DND-41 (cell line): ENCODE data around the gene GPNMB.

ENCODE experiments used
- ATAC-seq: fragments of 200-7000 bp; cut with Tn5 transposase; 3 replicates; pipeline ENCODE4 v1.9.1; 2021; ENCODE audit warnings: low read depth; ENCODE audit not compliant: insufficient read depth
- DNase-seq: peaks from one replicate; pipeline ENCODE4 v3.0.0-alpha.2; 2020
- H2AFZ ChIP-seq: 2 replicates; pipeline ENCODE4 v1.6.0; 2012; ENCODE audit warnings: low read depth, low read length
- H3K27ac ChIP-seq: 2 replicates; pipeline ENCODE4 v1.5.1; 2012; ENCODE audit warnings: low read length, inconsistent platforms
- H3K27me3 ChIP-seq: fragments of 200-600 bp; sonication (generic); 2 replicates; pipeline ENCODE4 v1.6.0; 2012; ENCODE audit warnings: low read length, mild to moderate bottlenecking, inconsistent platforms; ENCODE audit not compliant: insufficient read depth, poor library complexity
- H3K36me3 ChIP-seq: 2 replicates; pipeline ENCODE4 v1.5.1; 2012; ENCODE audit warnings: low read length, inconsistent platforms; ENCODE audit not compliant: insufficient read depth
- H3K4me1 ChIP-seq: 2 replicates; pipeline ENCODE4 v1.5.1; 2012; ENCODE audit warnings: mild to moderate bottlenecking, low read length; ENCODE audit not compliant: insufficient read depth
- H3K4me2 ChIP-seq: 2 replicates; pipeline ENCODE4 v1.6.0; 2012; ENCODE audit warnings: mild to moderate bottlenecking, moderate library complexity, low read length, inconsistent platforms; ENCODE audit not compliant: insufficient read depth
- H3K4me3 ChIP-seq, 2 experiments: fragments of 200-600 bp in 1 of 2; shearing (Covaris generic) in 1 of 2; 2 replicates each; pipeline ENCODE4 v1.5.1; 2012 to 2016; ENCODE audit warnings: inconsistent platforms in 2 of 2, low read length in 2 of 2, mild to moderate bottlenecking in 2 of 2, low read depth in 1 of 2, moderate library complexity in 1 of 2
- H3K79me2 ChIP-seq: 2 replicates; pipeline ENCODE4 v1.6.0; 2012; ENCODE audit warnings: low read length, inconsistent platforms; ENCODE audit not compliant: insufficient read depth
- H3K9ac ChIP-seq: 2 replicates; pipeline ENCODE4 v1.6.0; 2012; ENCODE audit warnings: low read depth, mild to moderate bottlenecking, inconsistent platforms, low read length, moderate library complexity
- H3K9me3 ChIP-seq: 2 replicates; pipeline ENCODE4 v1.5.1; 2012; ENCODE audit warnings: low read length, moderate library complexity, mild to moderate bottlenecking, inconsistent platforms; ENCODE audit not compliant: insufficient read depth, severe bottlenecking
- H4K20me1 ChIP-seq: 2 replicates; pipeline ENCODE4 v1.6.0; 2012; ENCODE audit warnings: low read length; ENCODE audit not compliant: insufficient read depth
- EZH2 ChIP-seq: IDR thresholded peaks from 3 replicates; pipeline ENCODE4 v1.6.1; 2012; ENCODE audit warnings: borderline replicate concordance, low read depth, mild to moderate bottlenecking, moderate library complexity, low read length, inconsistent platforms; ENCODE audit not compliant: severe bottlenecking
- TF ChIP-seq, protein P1 (sequence below): IDR thresholded peaks from 2 replicates; pipeline ENCODE4 v1.5.1; 2012; ENCODE audit warnings: borderline replicate concordance, low read length, moderate library complexity, mild to moderate bottlenecking; ENCODE audit not compliant: poor library complexity, severe bottlenecking; ENCODE audit errors: extremely low read depth

GPNMB gene

DNA sequence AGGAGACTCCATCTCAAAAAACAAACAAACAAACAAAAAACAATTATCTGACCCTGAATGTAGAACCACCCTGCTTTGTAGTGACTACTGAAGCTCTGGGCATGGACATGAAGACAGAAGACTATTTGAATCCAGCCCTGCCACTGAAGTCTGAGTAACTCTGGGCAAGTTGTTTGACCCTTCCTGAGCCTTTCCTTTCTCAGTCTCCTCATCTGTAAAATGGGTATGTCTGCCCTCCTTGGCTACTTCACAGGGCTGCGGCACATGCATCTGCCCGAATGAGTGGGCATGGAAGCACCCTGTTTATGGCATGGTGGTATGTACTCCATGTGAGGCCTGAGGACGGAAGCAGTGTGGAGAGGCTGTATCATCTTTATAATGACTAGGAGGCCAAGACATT, 30.4 kb downstream of the GPNMB start:
- Histone ChIP-seq H3K27ac (no peak overlapping the region), H3K36me3 (no peaks in the 10 kb centered on the region), H3K9ac (no peak overlapping the region), H2AFZ (no peak overlapping the region), H3K4me3 (no peak overlapping the region), H3K27me3 (no peaks in the 10 kb centered on the region), H3K9me3 (no peaks in the 10 kb centered on the region), H3K79me2 (no peaks in the 10 kb centered on the region), H4K20me1 (no peaks in the 10 kb centered on the region), H3K4me1 (peaks cover 12% of the 10 kb centered on the region), H3K4me2 (no peak overlapping the region)
- ATAC-seq (peak; percentile 3; the same call in 1 of the 3 replicates), DNase-seq (no peak)
- TF ChIP-seq EZH2 = no peak
- TF ChIP-seq, protein P1, sequence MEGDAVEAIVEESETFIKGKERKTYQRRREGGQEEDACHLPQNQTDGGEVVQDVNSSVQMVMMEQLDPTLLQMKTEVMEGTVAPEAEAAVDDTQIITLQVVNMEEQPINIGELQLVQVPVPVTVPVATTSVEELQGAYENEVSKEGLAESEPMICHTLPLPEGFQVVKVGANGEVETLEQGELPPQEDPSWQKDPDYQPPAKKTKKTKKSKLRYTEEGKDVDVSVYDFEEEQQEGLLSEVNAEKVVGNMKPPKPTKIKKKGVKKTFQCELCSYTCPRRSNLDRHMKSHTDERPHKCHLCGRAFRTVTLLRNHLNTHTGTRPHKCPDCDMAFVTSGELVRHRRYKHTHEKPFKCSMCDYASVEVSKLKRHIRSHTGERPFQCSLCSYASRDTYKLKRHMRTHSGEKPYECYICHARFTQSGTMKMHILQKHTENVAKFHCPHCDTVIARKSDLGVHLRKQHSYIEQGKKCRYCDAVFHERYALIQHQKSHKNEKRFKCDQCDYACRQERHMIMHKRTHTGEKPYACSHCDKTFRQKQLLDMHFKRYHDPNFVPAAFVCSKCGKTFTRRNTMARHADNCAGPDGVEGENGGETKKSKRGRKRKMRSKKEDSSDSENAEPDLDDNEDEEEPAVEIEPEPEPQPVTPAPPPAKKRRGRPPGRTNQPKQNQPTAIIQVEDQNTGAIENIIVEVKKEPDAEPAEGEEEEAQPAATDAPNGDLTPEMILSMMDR = no peak

DNA sequence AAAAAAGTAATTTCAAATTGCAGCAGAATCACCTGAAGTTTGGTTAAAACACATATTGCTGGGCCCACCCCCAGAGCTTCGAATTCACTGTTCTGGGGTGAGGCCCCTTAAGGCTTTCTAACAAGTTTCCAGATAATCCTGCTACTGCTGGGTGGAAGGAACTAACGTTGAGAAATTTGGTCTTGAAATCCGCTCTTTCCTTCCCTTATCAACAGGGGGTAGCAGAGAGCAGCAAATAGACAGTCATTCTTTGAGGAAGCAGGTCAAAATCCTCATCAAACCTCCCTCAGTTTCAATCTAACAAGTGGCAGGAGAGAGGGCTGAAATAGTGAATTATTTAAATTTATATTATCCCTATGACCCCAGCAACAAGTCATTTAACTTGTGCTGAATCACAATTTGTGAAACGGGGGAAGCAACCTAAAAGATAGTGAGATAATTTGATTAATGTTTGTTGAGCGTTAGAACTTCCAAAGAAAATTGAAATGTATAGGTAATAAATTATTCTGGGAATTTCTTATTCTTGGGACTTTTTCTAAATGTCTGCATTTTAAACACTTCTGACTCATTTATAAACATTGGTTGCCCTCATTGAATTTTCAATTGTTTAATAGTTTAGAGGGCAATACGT, 30.9 kb downstream of the GPNMB start:
- Histone ChIP-seq H3K4me1 (peaks cover 12% of the 10 kb centered on the region), H4K20me1 (no peaks in the 10 kb centered on the region), H3K9ac (no peak overlapping the region), H3K9me3 (no peaks in the 10 kb centered on the region), H3K27me3 (no peaks in the 10 kb centered on the region), H3K4me3 (no peak overlapping the region), H3K36me3 (no peaks in the 10 kb centered on the region), H3K27ac (no peak overlapping the region), H3K79me2 (no peaks in the 10 kb centered on the region), H3K4me2 (no peak overlapping the region), H2AFZ (no peak overlapping the region)
- ATAC-seq (peak; percentile 59), DNase-seq (peak; percentile 58)
- no peak for TF ChIP-seq EZH2
- TF ChIP-seq, protein P1 = peak; percentile 86

DNA sequence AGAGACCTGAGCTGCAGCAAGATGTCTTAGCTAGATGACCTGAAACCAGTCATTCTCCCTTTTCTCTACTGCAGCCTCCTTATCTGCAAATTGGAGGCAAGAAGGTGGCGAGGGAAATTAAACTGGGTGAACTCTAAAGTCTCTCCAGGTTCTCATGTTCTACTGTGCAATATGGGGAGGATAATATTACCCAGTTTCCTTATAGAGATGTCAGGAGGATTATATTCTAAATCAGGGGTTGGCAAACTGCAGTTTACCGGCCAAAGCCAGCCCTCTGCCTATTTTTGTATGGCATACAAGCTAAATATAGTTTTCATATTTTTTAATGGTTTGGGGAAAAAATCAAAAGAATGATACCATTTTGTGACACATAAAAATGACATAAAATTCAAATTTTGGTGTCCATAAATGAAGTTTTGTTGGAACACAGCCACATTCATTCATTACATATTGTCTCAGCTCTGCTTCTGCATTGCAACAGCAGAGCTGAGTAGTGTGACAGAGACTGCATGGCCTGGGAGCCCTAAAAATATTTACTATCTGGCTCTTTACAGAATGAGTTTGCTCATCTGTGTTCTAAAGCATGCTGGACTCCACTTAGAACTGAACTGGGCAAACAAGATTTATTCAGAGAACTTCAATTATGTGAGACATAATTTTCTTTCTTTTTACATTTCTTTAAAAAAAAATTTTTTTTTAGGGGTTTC, 33.4 kb downstream of the GPNMB start:
- H3K36me3 ChIP-seq = no peaks in the 10 kb centered on the region
- H3K4me1 ChIP-seq = no peaks in the 10 kb centered on the region
- DNase-seq (no peak), ATAC-seq (no peak)
- H4K20me1 ChIP-seq = no peaks in the 10 kb centered on the region
- no peak overlapping the region for H3K4me2 ChIP-seq
- TF ChIP-seq, protein P1 = no peak
- no peak for TF ChIP-seq EZH2
- no peaks in the 10 kb centered on the region for H3K27me3 ChIP-seq
- no peak overlapping the region for H3K27ac ChIP-seq
- no peaks in the 10 kb centered on the region for H3K79me2 ChIP-seq
- H3K4me3 ChIP-seq = no peak overlapping the region
- no peak overlapping the region for H3K9ac ChIP-seq
- H2AFZ ChIP-seq = no peak overlapping the region
- no peaks in the 10 kb centered on the region for H3K9me3 ChIP-seq
